ENCODE measurements around the gene BCAS1.

- TF ChIP-seq CTCF (IDR thresholded peaks at IDR 0.05 in 8 of 11, conservative IDR thresholded peaks at IDR 0.05 in 3 of 11) = no peak
- no peak for TF ChIP-seq POLR2AphosphoS5 (IDR thresholded peaks at IDR 0.05)
These were observed 129.4 kb downstream of the BCAS1 start for GRCh38 chr20:53940907-53941545.
